Stimulated activated CD4-positive, alpha-beta T cell treated with anti-CD3 and anti-CD28 coated beads, Interleukin-4, amount 100 ng/mL, for 48 hours (primary cell): ENCODE results near the gene HCRTR1.

Experiments
- DNase-seq, 2 donors: peaks; one replicate each; pipeline ENCODE4 v3.0.0-alpha.2; 2020; ENCODE audit warnings: low read depth in 2 of 2

HCRTR1 gene

GRCh38 chr1:31667065-31667785 is 49.7 kb downstream of the HCRTR1 start:
- no peak for DNase-seq

- DNase-seq: no peak
These were observed 50.9 kb downstream of the HCRTR1 start for GRCh38 chr1:31668303-31668883.

- DNase-seq: no peak
These were observed 51.9 kb downstream of the HCRTR1 start for GRCh38 chr1:31669433-31669785.

GRCh38 chr1:31669786-31670592 is 52.5 kb downstream of the HCRTR1 start:
- DNase-seq: peak in 1 of 2 donors; percentile 10

GRCh38 chr1:31670593-31670964 is 53.1 kb downstream of the HCRTR1 start:
- no peak for DNase-seq

- DNase-seq: no peak
These were observed 53.7 kb downstream of the HCRTR1 start for GRCh38 chr1:31671147-31671546.

- DNase-seq: no peak
These were observed 54.2 kb downstream of the HCRTR1 start for GRCh38 chr1:31671561-31672201.

- DNase-seq: no peak
These were observed 55.5 kb downstream of the HCRTR1 start for GRCh38 chr1:31672986-31673385.

- no peak for DNase-seq
These were observed 55.9 kb downstream of the HCRTR1 start for GRCh38 chr1:31673433-31673832.

GRCh38 chr1:31674626-31675025 is 57.1 kb downstream of the HCRTR1 start:
- no peak for DNase-seq

GRCh38 chr1:31675161-31675560 is 57.7 kb downstream of the HCRTR1 start:
- DNase-seq: no peak

- no peak for DNase-seq
These were observed 58.3 kb downstream of the HCRTR1 start for GRCh38 chr1:31675756-31676155.
